ENCODE measurements around the gene CDH4.

Gene CDH4

DNA sequence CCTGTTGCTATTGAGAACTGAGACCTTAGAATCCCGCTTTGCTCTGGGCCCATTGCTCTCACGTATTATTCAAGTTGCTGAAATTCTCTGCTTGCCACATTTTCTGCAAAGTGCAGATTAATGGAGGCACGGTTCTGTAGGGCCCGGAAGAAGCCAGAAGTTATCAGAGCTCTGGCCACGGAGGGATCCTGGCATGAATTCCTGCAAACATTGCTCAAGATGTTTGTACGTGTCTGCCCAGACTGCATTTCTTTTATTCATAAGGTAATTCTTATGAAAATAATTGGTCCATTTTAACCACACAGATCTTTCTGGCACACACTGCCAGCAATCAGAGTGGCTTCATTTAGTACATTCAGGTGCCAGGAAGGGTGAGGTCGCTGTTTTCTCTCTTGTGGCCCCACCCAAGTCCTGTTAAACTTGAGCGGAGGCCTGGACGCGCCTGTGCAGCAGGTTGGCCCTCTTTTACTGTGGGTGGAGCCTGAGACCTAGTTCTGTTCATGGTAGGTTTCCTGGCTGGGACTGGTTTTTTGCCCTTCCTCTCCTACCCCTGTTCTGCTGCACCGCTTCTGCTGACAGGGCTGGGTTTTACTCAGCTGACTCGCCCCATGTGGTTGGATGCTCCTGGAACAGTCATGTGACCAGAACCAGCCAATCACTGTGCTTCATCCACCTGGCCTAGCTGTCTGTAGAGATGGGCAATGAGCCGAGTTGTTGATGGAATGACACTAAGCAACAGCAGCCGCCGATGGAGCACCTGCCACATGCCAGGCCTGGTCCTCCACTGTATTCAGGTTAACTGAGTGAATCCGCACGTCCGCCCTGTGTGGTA lies 230.2 kb downstream of the CDH4 start:
- no peaks in the 10 kb centered on the region for H3K36me3 ChIP-seq (ENCODE audit: control insufficient read depth in 2 of 2, insufficient read depth in 1 of 2, low read length in 2 of 2)
- H3K27ac ChIP-seq (ENCODE audit: extremely low read depth, low read depth, low read length) = no peak overlapping the region
- ChIA-PET POLR2A (no interaction called here), CTCF (no interaction called here)
- no peaks in the 10 kb centered on the region for H3K4me1 ChIP-seq (ENCODE audit: control insufficient read depth, insufficient read depth, low read length)
- H3K4me3 ChIP-seq (ENCODE audit: low read depth, low read length) = no peak overlapping the region
- TF ChIP-seq ZNF354C (tag by site-specific recombination; IDR thresholded peaks at IDR 0.05; ENCODE audit: borderline replicate concordance, low read depth) = no peak
- TF ChIP-seq OVOL3 (tag by site-specific recombination; IDR thresholded peaks at IDR 0.05) = no peak
- TF ChIP-seq, protein P1, sequence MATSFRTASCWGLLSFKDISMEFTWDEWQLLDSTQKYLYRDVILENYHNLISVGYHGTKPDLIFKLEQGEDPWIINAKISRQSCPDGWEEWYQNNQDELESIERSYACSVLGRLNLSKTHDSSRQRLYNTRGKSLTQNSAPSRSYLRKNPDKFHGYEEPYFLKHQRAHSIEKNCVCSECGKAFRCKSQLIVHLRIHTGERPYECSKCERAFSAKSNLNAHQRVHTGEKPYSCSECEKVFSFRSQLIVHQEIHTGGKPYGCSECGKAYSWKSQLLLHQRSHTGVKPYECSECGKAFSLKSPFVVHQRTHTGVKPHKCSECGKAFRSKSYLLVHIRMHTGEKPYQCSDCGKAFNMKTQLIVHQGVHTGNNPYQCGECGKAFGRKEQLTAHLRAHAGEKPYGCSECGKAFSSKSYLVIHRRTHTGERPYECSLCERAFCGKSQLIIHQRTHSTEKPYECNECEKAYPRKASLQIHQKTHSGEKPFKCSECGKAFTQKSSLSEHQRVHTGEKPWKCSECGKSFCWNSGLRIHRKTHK (tag by site-specific recombination; IDR thresholded peaks at IDR 0.05) = no peak
- H3K9me3 ChIP-seq (ENCODE audit: control insufficient read depth, insufficient read depth, low read depth, low read length) = no peaks in the 10 kb centered on the region

DNA sequence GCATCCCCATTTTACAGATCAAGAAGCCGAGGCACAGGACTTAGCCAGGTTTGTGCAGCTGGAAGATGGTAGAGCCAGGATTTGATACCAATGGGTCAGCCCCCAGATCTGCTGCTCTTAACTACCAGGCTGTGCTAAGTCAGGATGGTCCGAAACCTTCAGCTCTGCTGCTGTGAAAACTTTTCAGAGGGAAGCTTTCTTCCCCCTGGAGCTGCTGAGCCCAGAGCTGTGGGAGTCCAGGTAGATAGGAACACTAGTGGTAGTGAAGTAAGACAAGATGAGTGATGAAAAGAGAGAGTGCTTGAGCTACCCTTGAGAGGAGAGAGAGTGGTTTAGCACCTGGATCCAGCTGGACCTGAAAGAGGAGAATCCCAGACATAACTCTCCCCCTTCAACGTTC lies 230.8 kb downstream of the CDH4 start:
- Histone ChIP-seq H3K27ac (ENCODE audit: extremely low read depth, low read depth, low read length) (no peak overlapping the region), H3K9me3 (ENCODE audit: control insufficient read depth, insufficient read depth, low read depth, low read length) (no peaks in the 10 kb centered on the region), H3K4me3 (ENCODE audit: low read depth, low read length) (no peak overlapping the region), H3K36me3 (ENCODE audit: control insufficient read depth in 2 of 2, insufficient read depth in 1 of 2, low read length in 2 of 2) (no peaks in the 10 kb centered on the region), H3K4me1 (ENCODE audit: control insufficient read depth, insufficient read depth, low read length) (no peaks in the 10 kb centered on the region)
- TF ChIP-seq SETDB1 (IDR thresholded peaks at IDR 0.05; ENCODE audit: insufficient read length, low read length) = no peak
- TF ChIP-seq, protein P2, sequence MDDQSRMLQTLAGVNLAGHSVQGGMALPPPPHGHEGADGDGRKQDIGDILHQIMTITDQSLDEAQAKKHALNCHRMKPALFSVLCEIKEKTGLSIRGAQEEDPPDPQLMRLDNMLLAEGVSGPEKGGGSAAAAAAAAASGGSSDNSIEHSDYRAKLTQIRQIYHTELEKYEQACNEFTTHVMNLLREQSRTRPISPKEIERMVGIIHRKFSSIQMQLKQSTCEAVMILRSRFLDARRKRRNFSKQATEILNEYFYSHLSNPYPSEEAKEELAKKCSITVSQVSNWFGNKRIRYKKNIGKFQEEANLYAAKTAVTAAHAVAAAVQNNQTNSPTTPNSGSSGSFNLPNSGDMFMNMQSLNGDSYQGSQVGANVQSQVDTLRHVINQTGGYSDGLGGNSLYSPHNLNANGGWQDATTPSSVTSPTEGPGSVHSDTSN (CRISPR knock-in tag; IDR thresholded peaks at IDR 0.05) = no peak
- TF ChIP-seq, protein P3, sequence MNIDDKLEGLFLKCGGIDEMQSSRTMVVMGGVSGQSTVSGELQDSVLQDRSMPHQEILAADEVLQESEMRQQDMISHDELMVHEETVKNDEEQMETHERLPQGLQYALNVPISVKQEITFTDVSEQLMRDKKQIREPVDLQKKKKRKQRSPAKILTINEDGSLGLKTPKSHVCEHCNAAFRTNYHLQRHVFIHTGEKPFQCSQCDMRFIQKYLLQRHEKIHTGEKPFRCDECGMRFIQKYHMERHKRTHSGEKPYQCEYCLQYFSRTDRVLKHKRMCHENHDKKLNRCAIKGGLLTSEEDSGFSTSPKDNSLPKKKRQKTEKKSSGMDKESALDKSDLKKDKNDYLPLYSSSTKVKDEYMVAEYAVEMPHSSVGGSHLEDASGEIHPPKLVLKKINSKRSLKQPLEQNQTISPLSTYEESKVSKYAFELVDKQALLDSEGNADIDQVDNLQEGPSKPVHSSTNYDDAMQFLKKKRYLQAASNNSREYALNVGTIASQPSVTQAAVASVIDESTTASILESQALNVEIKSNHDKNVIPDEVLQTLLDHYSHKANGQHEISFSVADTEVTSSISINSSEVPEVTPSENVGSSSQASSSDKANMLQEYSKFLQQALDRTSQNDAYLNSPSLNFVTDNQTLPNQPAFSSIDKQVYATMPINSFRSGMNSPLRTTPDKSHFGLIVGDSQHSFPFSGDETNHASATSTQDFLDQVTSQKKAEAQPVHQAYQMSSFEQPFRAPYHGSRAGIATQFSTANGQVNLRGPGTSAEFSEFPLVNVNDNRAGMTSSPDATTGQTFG (tag by site-specific recombination; IDR thresholded peaks at IDR 0.05; ENCODE audit: borderline replicate concordance) = no peak
- CTCF ChIA-PET = no interaction called here
- POLR2A ChIA-PET = no interaction called here

DNA sequence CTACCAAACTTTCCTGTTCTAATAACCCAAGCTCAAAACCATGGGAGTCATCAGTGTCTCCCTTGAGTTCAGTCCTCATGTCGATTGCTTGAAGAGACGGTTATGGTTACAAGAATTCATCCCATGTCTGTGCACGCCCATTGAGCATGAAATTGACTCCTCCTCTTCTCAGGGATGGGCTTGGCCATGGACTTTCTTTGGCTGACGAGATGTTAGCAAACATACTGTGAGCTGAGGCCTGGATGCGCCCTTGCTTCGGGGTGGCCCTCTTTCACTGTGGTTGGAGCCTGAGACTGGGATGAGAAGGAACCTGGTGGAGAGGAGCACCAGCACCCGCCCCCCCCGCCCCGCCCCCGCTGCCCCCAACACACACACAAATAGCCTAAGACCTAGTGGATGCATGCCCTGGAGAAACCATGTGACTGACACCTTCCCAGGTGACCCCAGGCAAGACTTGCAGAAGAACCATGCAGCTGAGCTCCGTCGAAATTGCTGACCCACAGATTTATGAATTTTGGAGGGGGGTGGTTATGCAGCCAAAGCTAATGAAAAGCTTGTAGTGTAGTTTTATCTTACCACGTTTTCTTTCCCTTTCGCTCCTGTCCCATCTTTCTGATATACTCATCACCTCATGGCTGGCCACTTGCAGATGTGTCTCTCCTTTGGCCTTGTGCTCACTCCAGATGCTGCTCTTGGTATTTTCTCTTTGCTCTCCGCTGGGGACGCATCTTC lies 231.4 kb downstream of the CDH4 start:
- no peak overlapping the region for H3K27ac ChIP-seq (ENCODE audit: extremely low read depth, low read depth, low read length)
- ChIA-PET CTCF (no interaction called here), POLR2A (no interaction called here)
- no peak overlapping the region for H3K4me3 ChIP-seq (ENCODE audit: low read depth, low read length)
- no peaks in the 10 kb centered on the region for H3K9me3 ChIP-seq (ENCODE audit: control insufficient read depth, insufficient read depth, low read depth, low read length)
- H3K4me1 ChIP-seq (ENCODE audit: control insufficient read depth, insufficient read depth, low read length) = no peaks in the 10 kb centered on the region
- H3K36me3 ChIP-seq (ENCODE audit: control insufficient read depth in 2 of 2, insufficient read depth in 1 of 2, low read length in 2 of 2) = no peaks in the 10 kb centered on the region
- TF ChIP-seq ZNF621 (tag by site-specific recombination; IDR thresholded peaks at IDR 0.05) (no peak), ZNF624 (tag by site-specific recombination; IDR thresholded peaks at IDR 0.05) (no peak)
- TF ChIP-seq, protein P2 (CRISPR knock-in tag; IDR thresholded peaks at IDR 0.05) = no peak

DNA sequence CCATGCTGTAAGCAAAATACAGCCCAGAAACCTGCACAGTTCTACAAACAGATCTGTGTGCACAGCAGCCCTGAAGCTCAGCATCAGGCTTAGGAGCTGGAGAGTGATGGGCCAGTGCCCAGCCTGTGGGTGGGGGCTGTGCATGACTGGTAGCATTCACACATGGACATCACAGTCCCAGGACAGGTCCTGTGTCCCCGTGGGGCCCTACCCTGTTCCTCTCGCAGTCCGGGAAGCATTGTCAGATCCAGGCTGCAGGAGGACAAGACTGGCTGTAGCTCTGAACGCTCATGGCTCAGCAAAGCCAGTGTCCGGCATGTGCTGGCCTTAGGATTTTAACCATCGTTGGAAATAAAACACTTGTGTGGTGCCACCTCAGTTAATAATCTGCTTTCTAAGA lies 234.1 kb downstream of the CDH4 start:
- CTCF ChIA-PET = no interaction called here
- Histone ChIP-seq H3K27ac (ENCODE audit: extremely low read depth, low read depth, low read length) (no peak overlapping the region), H3K9me3 (ENCODE audit: control insufficient read depth, insufficient read depth, low read depth, low read length) (no peaks in the 10 kb centered on the region), H3K4me1 (ENCODE audit: control insufficient read depth, insufficient read depth, low read length) (no peaks in the 10 kb centered on the region), H3K36me3 (ENCODE audit: control insufficient read depth in 2 of 2, insufficient read depth in 1 of 2, low read length in 2 of 2) (no peaks in the 10 kb centered on the region), H3K4me3 (ENCODE audit: low read depth, low read length) (no peak overlapping the region)
- POLR2A ChIA-PET = no interaction called here
- no peak for TF ChIP-seq ZNF555 (tag by site-specific recombination; conservative IDR thresholded peaks at IDR 0.05)
- no peak for TF ChIP-seq ZNF24 (tag by site-specific recombination; IDR thresholded peaks at IDR 0.05)
- no peak for TF ChIP-seq ZNF654 (tag by site-specific recombination; IDR thresholded peaks at IDR 0.05; ENCODE audit: low read depth)
- TF ChIP-seq ZNF10 (tag by site-specific recombination; IDR thresholded peaks at IDR 0.05) = no peak
- no peak for TF ChIP-seq ZNF354C (tag by site-specific recombination; IDR thresholded peaks at IDR 0.05; ENCODE audit: borderline replicate concordance, low read depth)
- TF ChIP-seq ZNF350 (tag by site-specific recombination; IDR thresholded peaks at IDR 0.05) = no peak
- no peak for TF ChIP-seq ZFHX2 (tag by site-specific recombination; conservative IDR thresholded peaks at IDR 0.05)
- TF ChIP-seq GLI2 (tag by site-specific recombination; IDR thresholded peaks at IDR 0.05; ENCODE audit: borderline replicate concordance, low read depth) = no peak
- no peak for TF ChIP-seq HOXC10 (CRISPR knock-in tag; IDR thresholded peaks at IDR 0.05)
- no peak for TF ChIP-seq ZNF777 (tag by site-specific recombination; IDR thresholded peaks at IDR 0.05; ENCODE audit: borderline replicate concordance)
- TF ChIP-seq ZNF658 (tag by site-specific recombination; IDR thresholded peaks at IDR 0.05) = no peak
- no peak for TF ChIP-seq ZNF585B (tag by site-specific recombination; IDR thresholded peaks at IDR 0.05)
- TF ChIP-seq ZNF837 (tag by site-specific recombination; IDR thresholded peaks at IDR 0.05) = no peak
